Ascending aorta (tissue), 2 donors: Measurements from ENCODE around the gene CACTIN. TPM values are rescaled to one million over a fixed set of nuclear protein-coding genes. Genes with fewer than 3 reads are reported as not detected.
"Not testable (repeated sequence)": the region's sequence is repeated elsewhere in the genome, so short reads cannot be mapped to it uniquely, and the experiment has no call there.

Experiments
- DNase-seq, 2 donors: peaks; one replicate each; pipeline ENCODE4 v3.0.0-alpha.2; 2019; ENCODE audit warnings: low spot score in 2 of 2
- H3K27ac ChIP-seq, 2 donors: fragments of 200-600 bp; sonication (generic); one replicate each; pipeline ENCODE4 v1.5.1; 2016 to 2017; ENCODE audit warnings: mild to moderate bottlenecking in 1 of 2
- H3K27me3 ChIP-seq: fragments of 200-600 bp; sonication (generic); one replicate; pipeline ENCODE4 v1.5.1; 2017
- H3K36me3 ChIP-seq, 2 donors: fragments of 200-600 bp; sonication (generic); one replicate each; pipeline ENCODE4 v1.5.1; 2016
- H3K4me1 ChIP-seq, 2 donors: fragments of 200-600 bp; sonication (generic); one replicate each; pipeline ENCODE4 v1.5.1; 2016 to 2017; ENCODE audit warnings: mild to moderate bottlenecking in 1 of 2
- H3K4me3 ChIP-seq, 2 donors: fragments of 200-600 bp; sonication (generic); one replicate each; pipeline ENCODE4 v1.5.1; 2016 to 2017; ENCODE audit warnings: mild to moderate bottlenecking in 1 of 2
- H3K9me3 ChIP-seq, 2 donors: fragments of 200-600 bp; sonication (generic); one replicate each; pipeline ENCODE4 v1.5.1; 2016
- intact Hi-C: fragments of 100-400 bp; cut with DNase I; formaldehyde crosslinking; loops from one replicate; pipeline ENCODE4 v1.15.1; 2023
- total RNA-seq: library from RNA; depleted of rRNA; stranded (reverse); fragments of >200 nt; gene quantifications from one replicate; pipeline ENCODE4 v1.1.0, GENCODE V29; 2016
- TF ChIP-seq, protein P1 (sequence below), 3 experiments: fragments of 200-600 bp in 2 of 3; fragments of 450-650 bp in 1 of 3; sonication (generic) in 2 of 3; IDR thresholded peaks; one replicate each; pipeline ENCODE4 v1.5.1; 2016 to 2019; ENCODE audit warnings: antibody characterized with exemption in 3 of 3, mild to moderate bottlenecking in 1 of 3, moderate library complexity in 1 of 3

Gene CACTIN
- total RNA-seq, 1 donor from 2014 or later: 57.6 TPM

- Histone ChIP-seq H3K4me3 (no peak overlapping the region), H3K4me1 (no peaks in the 10 kb centered on the region), H3K9me3 (no peaks in the 10 kb centered on the region), H3K27ac (no peak overlapping the region), H3K27me3 (no peaks in the 10 kb centered on the region), H3K36me3 (peaks cover 71 to 77% of the 10 kb centered on the region in 2 donors)
- no peak for DNase-seq
- TF ChIP-seq, protein P1, sequence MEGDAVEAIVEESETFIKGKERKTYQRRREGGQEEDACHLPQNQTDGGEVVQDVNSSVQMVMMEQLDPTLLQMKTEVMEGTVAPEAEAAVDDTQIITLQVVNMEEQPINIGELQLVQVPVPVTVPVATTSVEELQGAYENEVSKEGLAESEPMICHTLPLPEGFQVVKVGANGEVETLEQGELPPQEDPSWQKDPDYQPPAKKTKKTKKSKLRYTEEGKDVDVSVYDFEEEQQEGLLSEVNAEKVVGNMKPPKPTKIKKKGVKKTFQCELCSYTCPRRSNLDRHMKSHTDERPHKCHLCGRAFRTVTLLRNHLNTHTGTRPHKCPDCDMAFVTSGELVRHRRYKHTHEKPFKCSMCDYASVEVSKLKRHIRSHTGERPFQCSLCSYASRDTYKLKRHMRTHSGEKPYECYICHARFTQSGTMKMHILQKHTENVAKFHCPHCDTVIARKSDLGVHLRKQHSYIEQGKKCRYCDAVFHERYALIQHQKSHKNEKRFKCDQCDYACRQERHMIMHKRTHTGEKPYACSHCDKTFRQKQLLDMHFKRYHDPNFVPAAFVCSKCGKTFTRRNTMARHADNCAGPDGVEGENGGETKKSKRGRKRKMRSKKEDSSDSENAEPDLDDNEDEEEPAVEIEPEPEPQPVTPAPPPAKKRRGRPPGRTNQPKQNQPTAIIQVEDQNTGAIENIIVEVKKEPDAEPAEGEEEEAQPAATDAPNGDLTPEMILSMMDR (IDR thresholded peaks at IDR 0.05): no peak
- intact Hi-C loops: no loop called here
Measured at GRCh38 chr19:3649888-3650287, 23.3 kb upstream of the CACTIN start.

DNA sequence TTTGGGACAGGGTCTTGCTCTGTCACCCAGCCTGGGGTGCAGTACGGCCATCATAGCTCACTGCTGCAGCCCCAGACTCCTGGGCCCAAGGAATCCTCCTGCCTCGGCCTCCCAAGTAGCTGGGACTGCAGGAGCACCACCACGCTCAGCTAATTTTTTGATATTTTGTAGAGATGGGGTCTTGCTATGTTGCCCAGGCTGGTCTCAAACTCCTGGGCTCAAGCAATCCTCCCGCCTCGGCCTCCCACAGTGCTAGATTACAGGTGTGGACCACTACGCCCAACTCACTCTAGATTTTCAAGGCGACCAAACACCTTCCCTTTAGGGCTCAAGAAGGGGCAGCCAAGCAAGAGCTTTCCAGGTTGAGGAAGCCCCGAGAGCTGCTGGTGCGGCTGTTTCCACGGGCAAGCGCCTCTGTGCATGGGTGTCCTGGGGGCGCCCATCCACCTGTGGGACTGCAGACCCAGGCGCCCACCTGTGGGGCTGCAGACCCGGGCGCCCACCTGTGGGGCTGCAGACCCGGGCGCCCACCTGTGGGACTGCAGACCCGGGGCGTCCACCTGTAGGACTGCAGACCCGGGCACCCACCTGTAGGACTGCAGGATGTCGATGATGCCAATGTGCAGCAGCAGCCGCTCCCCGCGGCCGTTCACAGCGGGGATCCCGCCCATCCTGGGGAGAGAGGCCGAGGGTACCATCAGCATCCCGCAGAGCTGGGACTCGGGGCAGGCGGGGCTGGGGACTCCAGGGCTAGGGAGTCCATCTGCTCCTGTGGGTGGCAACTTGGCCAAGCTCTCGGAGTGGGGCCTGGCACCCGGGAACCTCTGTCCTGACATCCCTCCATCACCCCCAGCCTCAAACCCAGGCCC lies 21.7 kb upstream of the CACTIN start:
- H3K36me3 ChIP-seq: peaks cover 67 to 77% of the 10 kb centered on the region in 2 donors
- TF ChIP-seq, protein P1 (IDR thresholded peaks at IDR 0.05): no peak
- no peak overlapping the region for H3K4me3 ChIP-seq
- no peaks in the 10 kb centered on the region for H3K4me1 ChIP-seq
- intact Hi-C loops: no loop called here
- no peak overlapping the region for H3K27ac ChIP-seq
- DNase-seq: no peak
- no peaks in the 10 kb centered on the region for H3K9me3 ChIP-seq
- no peaks in the 10 kb centered on the region for H3K27me3 ChIP-seq

DNA sequence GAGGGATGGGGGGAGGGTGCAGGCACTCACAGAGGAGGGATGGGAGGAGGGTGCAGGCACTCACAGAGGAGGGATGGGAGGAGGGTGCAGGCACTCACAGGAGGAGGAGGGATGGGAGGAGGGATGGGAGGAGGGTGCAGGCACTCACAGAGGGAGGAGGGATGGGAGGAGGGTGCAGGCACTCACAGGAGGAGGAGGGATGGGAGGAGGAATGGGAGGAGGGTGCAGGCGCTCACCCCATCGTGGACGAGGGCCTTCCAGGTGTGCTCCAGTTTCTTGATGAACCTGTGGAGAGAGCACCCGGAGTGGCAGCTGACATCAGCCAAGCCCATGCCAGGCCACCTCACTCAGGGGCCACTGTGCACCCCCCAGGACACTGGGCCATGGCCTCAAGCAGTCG lies 20.5 kb upstream of the CACTIN start:
- intact Hi-C loops, H3K27ac ChIP-seq, H3K9me3 ChIP-seq, H3K4me3 ChIP-seq, H3K4me1 ChIP-seq, DNase-seq, H3K27me3 ChIP-seq: not testable (repeated sequence)
- peaks cover 65 to 77% of the 10 kb centered on the region in 2 donors for H3K36me3 ChIP-seq

DNA sequence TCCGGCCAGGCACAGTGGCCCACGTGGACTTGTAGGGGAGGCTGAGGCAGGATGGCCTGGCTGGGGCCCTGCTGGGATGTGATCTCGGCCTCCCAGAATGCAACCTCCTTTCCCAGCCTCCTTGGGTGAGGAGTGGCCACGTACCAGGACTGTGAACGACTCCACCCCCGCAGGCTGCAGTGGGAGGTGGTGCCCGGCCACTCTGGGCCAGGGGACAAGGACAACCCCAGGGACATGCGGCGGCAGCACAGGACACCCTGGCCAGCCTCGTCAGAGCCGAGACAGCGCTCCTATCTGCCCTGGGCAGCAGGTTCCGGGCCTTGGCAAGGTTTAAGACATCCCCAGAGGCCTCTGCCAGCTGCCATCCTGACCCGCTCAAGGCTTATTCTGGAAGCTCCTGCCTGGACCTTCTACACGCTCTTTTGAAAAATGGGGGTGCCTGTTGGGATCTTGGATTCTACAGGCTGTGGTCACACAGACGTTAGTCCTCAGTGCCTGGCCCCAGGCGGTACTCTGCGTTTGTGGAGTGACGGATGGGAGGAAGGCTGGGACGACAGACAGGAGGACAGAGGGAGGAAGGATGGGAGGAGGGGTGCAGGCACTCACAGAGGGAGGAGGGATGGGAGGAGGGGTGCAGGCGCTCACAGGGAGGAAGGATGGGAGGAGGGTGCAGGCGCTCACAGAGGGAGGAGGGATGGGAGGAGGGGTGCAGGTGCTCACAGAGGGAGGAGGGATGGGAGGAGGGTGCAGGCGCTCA lies 19.9 kb upstream of the CACTIN start:
- no peaks in the 10 kb centered on the region for H3K4me1 ChIP-seq
- H3K9me3 ChIP-seq: no peaks in the 10 kb centered on the region
- H3K27ac ChIP-seq: no peak overlapping the region
- intact Hi-C loops: no loop called here
- no peak for DNase-seq
- H3K36me3 ChIP-seq: peaks cover 65 to 77% of the 10 kb centered on the region in 2 donors
- TF ChIP-seq, protein P1 (IDR thresholded peaks at IDR 0.05): no peak
- no peaks in the 10 kb centered on the region for H3K27me3 ChIP-seq
- no peak overlapping the region for H3K4me3 ChIP-seq

GRCh38 chr19:3645726-3646125 lies 19.1 kb upstream of the CACTIN start:
- H3K4me3 ChIP-seq: no peak overlapping the region
- no peak overlapping the region for H3K27ac ChIP-seq
- no peaks in the 10 kb centered on the region for H3K9me3 ChIP-seq
- no peak for DNase-seq
- intact Hi-C loops: no loop called here
- H3K4me1 ChIP-seq: no peaks in the 10 kb centered on the region
- peaks cover 61 to 77% of the 10 kb centered on the region in 2 donors for H3K36me3 ChIP-seq
- TF ChIP-seq, protein P1 (IDR thresholded peaks at IDR 0.05): no peak
- no peaks in the 10 kb centered on the region for H3K27me3 ChIP-seq

DNA sequence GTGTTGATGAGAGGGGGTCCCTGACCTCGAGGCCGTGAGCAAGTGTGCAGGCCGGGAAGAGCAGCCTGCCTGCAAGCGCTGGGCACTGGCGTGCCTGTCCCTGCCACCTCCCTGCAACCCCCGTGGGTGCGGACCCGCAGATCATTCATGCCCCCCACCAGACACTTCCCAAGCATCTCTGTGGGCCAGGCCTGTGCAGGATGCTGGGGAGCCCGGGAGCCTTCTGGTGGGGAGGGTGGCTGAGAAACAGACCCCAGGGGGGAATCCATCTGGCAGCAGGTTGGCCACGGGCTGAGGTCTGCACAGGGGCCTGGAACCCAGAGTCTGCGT lies 18.4 kb upstream of the CACTIN start:
- no peak overlapping the region for H3K27ac ChIP-seq
- H3K27me3 ChIP-seq: no peaks in the 10 kb centered on the region
- peaks cover 59 to 77% of the 10 kb centered on the region in 2 donors for H3K36me3 ChIP-seq
- intact Hi-C loops: no loop called here
- no peak overlapping the region for H3K4me3 ChIP-seq
- H3K9me3 ChIP-seq: no peaks in the 10 kb centered on the region
- no peak for DNase-seq
- H3K4me1 ChIP-seq: no peaks in the 10 kb centered on the region
- TF ChIP-seq, protein P1 (IDR thresholded peaks at IDR 0.05): no peak
